SK-N-SH treated with all-trans-retinoic acid at 6 μM for 48 hours (cell line): Measurements from ENCODE around the gene CHAF1A.

ENCODE experiments used
- CREB5 ChIP-seq: fragments of 250-450 bp; sonication (Bioruptor Pico); IDR thresholded peaks from 2 replicates; pipeline ENCODE4 v1.5.1; 2020; ENCODE audit warnings: low read depth, mild to moderate bottlenecking, moderate library complexity
- CSDC2 ChIP-seq: fragments of 250-450 bp; sonication (Bioruptor Pico); IDR thresholded peaks from 2 replicates; pipeline ENCODE4 v1.5.0; 2020; ENCODE audit warnings: mild to moderate bottlenecking, moderate library complexity
- ESRRG ChIP-seq: fragments of 250-450 bp; sonication (Bioruptor Pico); IDR thresholded peaks from 2 replicates; pipeline ENCODE4 v1.6.1; 2021; ENCODE audit warnings: mild to moderate bottlenecking
- ISL1 ChIP-seq: fragments of 250-450 bp; sonication (Bioruptor Pico); IDR thresholded peaks from 2 replicates; pipeline ENCODE4 v2.1.2; 2022; ENCODE audit warnings: mild to moderate bottlenecking, moderate library complexity
- PATZ1 ChIP-seq: fragments of 250-450 bp; sonication (Bioruptor Pico); IDR thresholded peaks from 2 replicates; pipeline ENCODE4 v1.8.0; 2020; ENCODE audit warnings: mild to moderate bottlenecking, moderate library complexity, borderline replicate concordance
- TOX ChIP-seq: fragments of 250-450 bp; sonication (Bioruptor Pico); IDR thresholded peaks from 2 replicates; pipeline ENCODE4 v1.8.0; 2021; ENCODE audit warnings: mild to moderate bottlenecking, moderate library complexity, borderline replicate concordance

- TF ChIP-seq CSDC2: no peak
- TF ChIP-seq TOX (CRISPR knock-in tag): no peak
- TF ChIP-seq ISL1: no peak
- no peak for TF ChIP-seq CREB5
- no peak for TF ChIP-seq PATZ1 (CRISPR knock-in tag)
- TF ChIP-seq ESRRG: no peak
These were observed 13.8 kb downstream of the CHAF1A start for GRCh38 chr19:4416268-4416667.
